ENCODE results near the gene NECAB3. TPM values are rescaled to one million over a fixed set of nuclear protein-coding genes. Genes with fewer than 3 reads are reported as not detected.

NECAB3 gene
- total RNA-seq, 1 experiment from 2014 or later = 46.4 TPM

DNA sequence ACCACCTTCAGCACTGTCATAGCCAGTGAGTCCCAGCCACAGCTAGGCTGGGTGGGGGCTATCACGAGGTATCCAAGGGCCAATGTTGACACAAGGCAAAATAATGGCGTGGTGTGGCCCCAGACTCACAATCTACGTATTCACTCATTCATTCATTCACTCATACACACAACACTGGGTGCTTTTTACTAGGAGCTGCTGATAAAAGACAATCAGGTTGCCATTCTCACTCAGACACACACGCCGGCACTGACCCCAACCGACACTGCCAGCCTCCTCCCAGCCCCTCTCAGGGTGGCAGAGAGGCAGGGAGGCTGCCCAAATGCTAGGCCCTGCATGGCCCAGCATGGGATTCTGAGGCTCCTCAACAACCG, 13.6 kb downstream of the NECAB3 start:
- POLR2A ChIA-PET = no interaction called here
- H3K9me3 ChIP-seq (ENCODE audit: control insufficient read depth, insufficient read depth, low read depth, low read length) = no peaks in the 10 kb centered on the region
- no peak overlapping the region for H3K4me3 ChIP-seq (ENCODE audit: low read depth in 2 of 2, low read length in 2 of 2)
- BruUV-seq (replicated peaks) = no TSS peak
- H3K36me3 ChIP-seq (ENCODE audit: control insufficient read depth, insufficient read depth, low read length) = no peaks in the 10 kb centered on the region
- CTCF ChIA-PET = interaction anchor here (0.6 kb wide), 1 partner anchor 147 kb away, joined by 3 read pairs; no protein-coding TSS in a partner anchor
- no peaks in the 10 kb centered on the region for H3K27me3 ChIP-seq (ENCODE audit: control insufficient read depth, insufficient read depth, low read length)
- ATAC-seq = no peak
- no peak overlapping the region for H3K27ac ChIP-seq (ENCODE audit: low read length)
- intact Hi-C loops (cut with micrococcal nuclease; ENCODE audit: unreplicated experiment) = no loop called here
- peaks cover 14% of the 10 kb centered on the region for H3K4me1 ChIP-seq (ENCODE audit: control insufficient read depth, insufficient read depth, low read length)
- in situ Hi-C loops (cut with HindIII; ENCODE audit: low pct_unique_long_range_greater_than_20kb, low sequenced_read_pairs) = no loop called here
- TF ChIP-seq POLR2AphosphoS5 (IDR thresholded peaks at IDR 0.05; ENCODE audit: low read depth, low read length) (no peak), SIN3A (IDR thresholded peaks at IDR 0.05; ENCODE audit: borderline replicate concordance, insufficient read depth, low read depth, low read length) (no peak), TCF7L2 (IDR thresholded peaks at IDR 0.05; ENCODE audit: low read depth, low read length) (no peak)
- TF ChIP-seq, protein P1, sequence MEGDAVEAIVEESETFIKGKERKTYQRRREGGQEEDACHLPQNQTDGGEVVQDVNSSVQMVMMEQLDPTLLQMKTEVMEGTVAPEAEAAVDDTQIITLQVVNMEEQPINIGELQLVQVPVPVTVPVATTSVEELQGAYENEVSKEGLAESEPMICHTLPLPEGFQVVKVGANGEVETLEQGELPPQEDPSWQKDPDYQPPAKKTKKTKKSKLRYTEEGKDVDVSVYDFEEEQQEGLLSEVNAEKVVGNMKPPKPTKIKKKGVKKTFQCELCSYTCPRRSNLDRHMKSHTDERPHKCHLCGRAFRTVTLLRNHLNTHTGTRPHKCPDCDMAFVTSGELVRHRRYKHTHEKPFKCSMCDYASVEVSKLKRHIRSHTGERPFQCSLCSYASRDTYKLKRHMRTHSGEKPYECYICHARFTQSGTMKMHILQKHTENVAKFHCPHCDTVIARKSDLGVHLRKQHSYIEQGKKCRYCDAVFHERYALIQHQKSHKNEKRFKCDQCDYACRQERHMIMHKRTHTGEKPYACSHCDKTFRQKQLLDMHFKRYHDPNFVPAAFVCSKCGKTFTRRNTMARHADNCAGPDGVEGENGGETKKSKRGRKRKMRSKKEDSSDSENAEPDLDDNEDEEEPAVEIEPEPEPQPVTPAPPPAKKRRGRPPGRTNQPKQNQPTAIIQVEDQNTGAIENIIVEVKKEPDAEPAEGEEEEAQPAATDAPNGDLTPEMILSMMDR (IDR thresholded peaks at IDR 0.05) = no peak
- TF ChIP-seq, protein P2, sequence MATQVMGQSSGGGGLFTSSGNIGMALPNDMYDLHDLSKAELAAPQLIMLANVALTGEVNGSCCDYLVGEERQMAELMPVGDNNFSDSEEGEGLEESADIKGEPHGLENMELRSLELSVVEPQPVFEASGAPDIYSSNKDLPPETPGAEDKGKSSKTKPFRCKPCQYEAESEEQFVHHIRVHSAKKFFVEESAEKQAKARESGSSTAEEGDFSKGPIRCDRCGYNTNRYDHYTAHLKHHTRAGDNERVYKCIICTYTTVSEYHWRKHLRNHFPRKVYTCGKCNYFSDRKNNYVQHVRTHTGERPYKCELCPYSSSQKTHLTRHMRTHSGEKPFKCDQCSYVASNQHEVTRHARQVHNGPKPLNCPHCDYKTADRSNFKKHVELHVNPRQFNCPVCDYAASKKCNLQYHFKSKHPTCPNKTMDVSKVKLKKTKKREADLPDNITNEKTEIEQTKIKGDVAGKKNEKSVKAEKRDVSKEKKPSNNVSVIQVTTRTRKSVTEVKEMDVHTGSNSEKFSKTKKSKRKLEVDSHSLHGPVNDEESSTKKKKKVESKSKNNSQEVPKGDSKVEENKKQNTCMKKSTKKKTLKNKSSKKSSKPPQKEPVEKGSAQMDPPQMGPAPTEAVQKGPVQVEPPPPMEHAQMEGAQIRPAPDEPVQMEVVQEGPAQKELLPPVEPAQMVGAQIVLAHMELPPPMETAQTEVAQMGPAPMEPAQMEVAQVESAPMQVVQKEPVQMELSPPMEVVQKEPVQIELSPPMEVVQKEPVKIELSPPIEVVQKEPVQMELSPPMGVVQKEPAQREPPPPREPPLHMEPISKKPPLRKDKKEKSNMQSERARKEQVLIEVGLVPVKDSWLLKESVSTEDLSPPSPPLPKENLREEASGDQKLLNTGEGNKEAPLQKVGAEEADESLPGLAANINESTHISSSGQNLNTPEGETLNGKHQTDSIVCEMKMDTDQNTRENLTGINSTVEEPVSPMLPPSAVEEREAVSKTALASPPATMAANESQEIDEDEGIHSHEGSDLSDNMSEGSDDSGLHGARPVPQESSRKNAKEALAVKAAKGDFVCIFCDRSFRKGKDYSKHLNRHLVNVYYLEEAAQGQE (IDR thresholded peaks at IDR 0.05; ENCODE audit: insufficient read depth in 1 of 2, low read depth in 2 of 2, low read length in 1 of 2) = no peak
- no peak for DNase-seq (ENCODE audit: low read depth, low spot score)

DNA sequence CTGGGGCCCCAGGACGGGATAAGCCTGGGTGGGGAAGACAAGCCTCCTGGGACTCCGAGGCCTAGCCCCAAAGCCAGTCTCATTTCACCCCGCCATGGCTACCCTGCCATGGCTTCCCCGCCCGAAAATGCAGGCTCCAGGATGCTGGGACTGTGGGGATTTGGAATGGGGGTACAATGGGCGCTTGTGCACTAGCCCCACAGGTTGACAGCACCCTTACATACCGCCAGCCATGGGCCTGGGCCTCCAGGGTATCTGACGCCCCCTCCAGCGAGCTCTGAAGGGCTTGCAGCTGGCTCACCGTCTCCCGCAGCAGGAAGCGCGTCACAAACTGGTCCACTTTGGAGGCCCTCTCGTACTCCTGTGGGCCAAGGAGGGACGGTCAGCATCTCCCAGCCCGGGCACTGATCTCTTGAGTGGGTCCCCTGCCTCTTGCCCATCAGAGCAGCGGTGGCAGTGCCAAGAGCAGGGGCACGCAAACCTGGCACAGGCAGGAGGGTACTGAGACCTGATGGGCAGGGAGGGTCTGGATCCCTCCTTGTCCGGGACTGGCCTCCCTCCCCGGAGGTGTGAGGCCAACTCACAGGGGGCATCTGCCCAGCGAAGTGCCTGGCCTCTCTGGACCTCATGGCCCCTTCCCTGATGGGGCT, 14.1 kb downstream of the NECAB3 start:
- intact Hi-C loops (cut with micrococcal nuclease; ENCODE audit: unreplicated experiment) = no loop called here
- in situ Hi-C loops (cut with HindIII; ENCODE audit: low pct_unique_long_range_greater_than_20kb, low sequenced_read_pairs) = no loop called here
- Histone ChIP-seq H3K27ac (ENCODE audit: low read length) (no peak overlapping the region), H3K27me3 (ENCODE audit: control insufficient read depth, insufficient read depth, low read length) (no peaks in the 10 kb centered on the region), H3K36me3 (ENCODE audit: control insufficient read depth, insufficient read depth, low read length) (no peaks in the 10 kb centered on the region), H3K4me1 (ENCODE audit: control insufficient read depth, insufficient read depth, low read length) (peaks cover 14% of the 10 kb centered on the region), H3K9me3 (ENCODE audit: control insufficient read depth, insufficient read depth, low read depth, low read length) (no peaks in the 10 kb centered on the region), H3K4me3 (ENCODE audit: low read depth in 2 of 2, low read length in 2 of 2) (no peak overlapping the region)
- CTCF ChIA-PET = no interaction called here
- DNase-seq (ENCODE audit: low read depth, low spot score) = no peak
- TF ChIP-seq, protein P1 (IDR thresholded peaks at IDR 0.05) = no peak
- TF ChIP-seq POLR2AphosphoS5 (IDR thresholded peaks at IDR 0.05; ENCODE audit: low read depth, low read length) (no peak), SIN3A (IDR thresholded peaks at IDR 0.05; ENCODE audit: borderline replicate concordance, insufficient read depth, low read depth, low read length) (no peak), TCF7L2 (IDR thresholded peaks at IDR 0.05; ENCODE audit: low read depth, low read length) (no peak)
- TF ChIP-seq, protein P2 (IDR thresholded peaks at IDR 0.05; ENCODE audit: insufficient read depth in 1 of 2, low read depth in 2 of 2, low read length in 1 of 2) = no peak
- BruUV-seq (replicated peaks) = no TSS peak
- no peak for ATAC-seq
- POLR2A ChIA-PET = no interaction called here

Measured in Panc1 (cell line).